ENCODE data around the gene TRAM2. TPM values are rescaled to one million over a fixed set of nuclear protein-coding genes. Genes with fewer than 3 reads are reported as not detected.

Gene TRAM2
- total and polyA plus RNA-seq, 2 of the 8 experiments (the other 6 are each of a cell fraction or from before 2014, with no cell fraction given): 9.0 to 21.4 TPM

DNA sequence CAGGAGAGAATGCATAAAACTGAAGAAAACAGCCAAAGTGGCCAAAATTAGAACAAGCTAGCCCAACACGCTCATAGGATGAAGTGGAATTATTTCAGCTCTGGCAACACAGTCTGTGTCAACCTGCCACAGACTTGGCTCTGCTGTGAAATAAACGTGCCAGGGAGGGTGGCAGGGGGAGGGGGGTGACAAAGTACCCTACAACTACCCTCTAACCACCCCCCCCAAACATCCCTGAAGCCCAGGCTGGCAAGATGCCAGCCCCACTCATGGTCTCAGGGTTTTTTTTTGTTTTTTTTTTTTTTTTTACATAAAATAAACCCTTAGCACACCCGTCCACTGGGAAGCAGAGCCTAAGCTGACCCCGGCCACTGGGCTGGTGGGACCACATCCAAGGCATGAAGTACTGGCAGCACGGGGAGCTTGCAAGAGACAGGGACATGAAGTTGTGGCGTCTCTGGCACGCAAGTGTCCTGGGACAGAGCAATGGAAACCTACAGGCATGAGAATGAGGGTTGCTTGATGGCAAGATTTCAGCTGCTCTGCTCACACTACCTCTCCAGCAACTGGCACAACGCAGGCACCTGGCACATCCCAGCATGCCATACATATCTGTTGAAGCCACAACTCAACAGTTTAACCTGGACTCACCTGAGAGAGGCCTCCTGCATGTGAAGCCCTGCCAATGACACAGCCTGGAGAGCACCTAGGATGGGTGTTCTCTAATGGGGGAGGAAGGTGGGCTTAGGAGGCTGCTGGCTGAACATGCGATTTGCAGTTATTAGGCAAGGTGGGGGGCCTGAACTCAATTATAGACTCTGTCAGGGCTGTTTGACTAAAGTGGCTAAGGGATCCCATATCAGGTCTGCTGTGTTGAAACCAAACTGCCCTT, 76.4 kb downstream of the TRAM2 start (continued):
- TF ChIP-seq, protein P1, sequence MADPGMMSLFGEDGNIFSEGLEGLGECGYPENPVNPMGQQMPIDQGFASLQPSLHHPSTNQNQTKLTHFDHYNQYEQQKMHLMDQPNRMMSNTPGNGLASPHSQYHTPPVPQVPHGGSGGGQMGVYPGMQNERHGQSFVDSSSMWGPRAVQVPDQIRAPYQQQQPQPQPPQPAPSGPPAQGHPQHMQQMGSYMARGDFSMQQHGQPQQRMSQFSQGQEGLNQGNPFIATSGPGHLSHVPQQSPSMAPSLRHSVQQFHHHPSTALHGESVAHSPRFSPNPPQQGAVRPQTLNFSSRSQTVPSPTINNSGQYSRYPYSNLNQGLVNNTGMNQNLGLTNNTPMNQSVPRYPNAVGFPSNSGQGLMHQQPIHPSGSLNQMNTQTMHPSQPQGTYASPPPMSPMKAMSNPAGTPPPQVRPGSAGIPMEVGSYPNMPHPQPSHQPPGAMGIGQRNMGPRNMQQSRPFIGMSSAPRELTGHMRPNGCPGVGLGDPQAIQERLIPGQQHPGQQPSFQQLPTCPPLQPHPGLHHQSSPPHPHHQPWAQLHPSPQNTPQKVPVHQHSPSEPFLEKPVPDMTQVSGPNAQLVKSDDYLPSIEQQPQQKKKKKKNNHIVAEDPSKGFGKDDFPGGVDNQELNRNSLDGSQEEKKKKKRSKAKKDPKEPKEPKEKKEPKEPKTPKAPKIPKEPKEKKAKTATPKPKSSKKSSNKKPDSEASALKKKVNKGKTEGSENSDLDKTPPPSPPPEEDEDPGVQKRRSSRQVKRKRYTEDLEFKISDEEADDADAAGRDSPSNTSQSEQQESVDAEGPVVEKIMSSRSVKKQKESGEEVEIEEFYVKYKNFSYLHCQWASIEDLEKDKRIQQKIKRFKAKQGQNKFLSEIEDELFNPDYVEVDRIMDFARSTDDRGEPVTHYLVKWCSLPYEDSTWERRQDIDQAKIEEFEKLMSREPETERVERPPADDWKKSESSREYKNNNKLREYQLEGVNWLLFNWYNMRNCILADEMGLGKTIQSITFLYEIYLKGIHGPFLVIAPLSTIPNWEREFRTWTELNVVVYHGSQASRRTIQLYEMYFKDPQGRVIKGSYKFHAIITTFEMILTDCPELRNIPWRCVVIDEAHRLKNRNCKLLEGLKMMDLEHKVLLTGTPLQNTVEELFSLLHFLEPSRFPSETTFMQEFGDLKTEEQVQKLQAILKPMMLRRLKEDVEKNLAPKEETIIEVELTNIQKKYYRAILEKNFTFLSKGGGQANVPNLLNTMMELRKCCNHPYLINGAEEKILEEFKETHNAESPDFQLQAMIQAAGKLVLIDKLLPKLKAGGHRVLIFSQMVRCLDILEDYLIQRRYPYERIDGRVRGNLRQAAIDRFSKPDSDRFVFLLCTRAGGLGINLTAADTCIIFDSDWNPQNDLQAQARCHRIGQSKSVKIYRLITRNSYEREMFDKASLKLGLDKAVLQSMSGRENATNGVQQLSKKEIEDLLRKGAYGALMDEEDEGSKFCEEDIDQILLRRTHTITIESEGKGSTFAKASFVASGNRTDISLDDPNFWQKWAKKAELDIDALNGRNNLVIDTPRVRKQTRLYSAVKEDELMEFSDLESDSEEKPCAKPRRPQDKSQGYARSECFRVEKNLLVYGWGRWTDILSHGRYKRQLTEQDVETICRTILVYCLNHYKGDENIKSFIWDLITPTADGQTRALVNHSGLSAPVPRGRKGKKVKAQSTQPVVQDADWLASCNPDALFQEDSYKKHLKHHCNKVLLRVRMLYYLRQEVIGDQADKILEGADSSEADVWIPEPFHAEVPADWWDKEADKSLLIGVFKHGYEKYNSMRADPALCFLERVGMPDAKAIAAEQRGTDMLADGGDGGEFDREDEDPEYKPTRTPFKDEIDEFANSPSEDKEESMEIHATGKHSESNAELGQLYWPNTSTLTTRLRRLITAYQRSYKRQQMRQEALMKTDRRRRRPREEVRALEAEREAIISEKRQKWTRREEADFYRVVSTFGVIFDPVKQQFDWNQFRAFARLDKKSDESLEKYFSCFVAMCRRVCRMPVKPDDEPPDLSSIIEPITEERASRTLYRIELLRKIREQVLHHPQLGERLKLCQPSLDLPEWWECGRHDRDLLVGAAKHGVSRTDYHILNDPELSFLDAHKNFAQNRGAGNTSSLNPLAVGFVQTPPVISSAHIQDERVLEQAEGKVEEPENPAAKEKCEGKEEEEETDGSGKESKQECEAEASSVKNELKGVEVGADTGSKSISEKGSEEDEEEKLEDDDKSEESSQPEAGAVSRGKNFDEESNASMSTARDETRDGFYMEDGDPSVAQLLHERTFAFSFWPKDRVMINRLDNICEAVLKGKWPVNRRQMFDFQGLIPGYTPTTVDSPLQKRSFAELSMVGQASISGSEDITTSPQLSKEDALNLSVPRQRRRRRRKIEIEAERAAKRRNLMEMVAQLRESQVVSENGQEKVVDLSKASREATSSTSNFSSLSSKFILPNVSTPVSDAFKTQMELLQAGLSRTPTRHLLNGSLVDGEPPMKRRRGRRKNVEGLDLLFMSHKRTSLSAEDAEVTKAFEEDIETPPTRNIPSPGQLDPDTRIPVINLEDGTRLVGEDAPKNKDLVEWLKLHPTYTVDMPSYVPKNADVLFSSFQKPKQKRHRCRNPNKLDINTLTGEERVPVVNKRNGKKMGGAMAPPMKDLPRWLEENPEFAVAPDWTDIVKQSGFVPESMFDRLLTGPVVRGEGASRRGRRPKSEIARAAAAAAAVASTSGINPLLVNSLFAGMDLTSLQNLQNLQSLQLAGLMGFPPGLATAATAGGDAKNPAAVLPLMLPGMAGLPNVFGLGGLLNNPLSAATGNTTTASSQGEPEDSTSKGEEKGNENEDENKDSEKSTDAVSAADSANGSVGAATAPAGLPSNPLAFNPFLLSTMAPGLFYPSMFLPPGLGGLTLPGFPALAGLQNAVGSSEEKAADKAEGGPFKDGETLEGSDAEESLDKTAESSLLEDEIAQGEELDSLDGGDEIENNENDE (IDR thresholded peaks at IDR 0.05; ENCODE audit: insufficient replicate concordance, low read length): no peak
